ENCODE results near the gene ELN.

Gene ELN

GRCh38 chr7:74014931-74015330 lies 13.0 kb upstream of the ELN start:
- Histone ChIP-seq H3K4me3 (ENCODE audit: low read depth, low read length) (no peak overlapping the region), H3K4me1 (ENCODE audit: control insufficient read depth, insufficient read depth, low read length) (peaks cover 8% of the 10 kb centered on the region; the same call in 1 of the 2 replicates), H3K9ac (ENCODE audit: low read length) (no peak overlapping the region), H3K27me3 (ENCODE audit: control insufficient read depth, insufficient read depth, low read length) (no peaks in the 10 kb centered on the region), H3K36me3 (ENCODE audit: control insufficient read depth, insufficient read depth, low read length) (no peaks in the 10 kb centered on the region), H3K27ac (ENCODE audit: low read depth, low read length) (no peak overlapping the region), H3K9me3 (ENCODE audit: control insufficient read depth, insufficient read depth, low read depth, low read length) (no peaks in the 10 kb centered on the region)

GRCh38 chr7:74015670-74016069 lies 12.3 kb upstream of the ELN start:
- peaks cover 8% of the 10 kb centered on the region; the same call in 1 of the 2 replicates for H3K4me1 ChIP-seq (ENCODE audit: control insufficient read depth, insufficient read depth, low read length)
- no peaks in the 10 kb centered on the region for H3K36me3 ChIP-seq (ENCODE audit: control insufficient read depth, insufficient read depth, low read length)
- H3K9ac ChIP-seq (ENCODE audit: low read length) = no peak overlapping the region
- H3K4me3 ChIP-seq (ENCODE audit: low read depth, low read length) = no peak overlapping the region
- H3K27me3 ChIP-seq (ENCODE audit: control insufficient read depth, insufficient read depth, low read length) = no peaks in the 10 kb centered on the region
- H3K27ac ChIP-seq (ENCODE audit: low read depth, low read length) = no peak overlapping the region
- H3K9me3 ChIP-seq (ENCODE audit: control insufficient read depth, insufficient read depth, low read depth, low read length) = no peaks in the 10 kb centered on the region

- H3K9ac ChIP-seq (ENCODE audit: low read length) = no peak overlapping the region
- H3K4me3 ChIP-seq (ENCODE audit: low read depth, low read length) = no peak overlapping the region
Observed at GRCh38 chr7:74017125-74017524, 10.8 kb upstream of the ELN start.

GRCh38 chr7:74018246-74018895 lies 9.6 kb upstream of the ELN start:
- Histone ChIP-seq H3K27me3 (ENCODE audit: control insufficient read depth, insufficient read depth, low read length) (no peaks in the 10 kb centered on the region), H3K9ac (ENCODE audit: low read length) (no peak overlapping the region), H3K27ac (ENCODE audit: low read depth, low read length) (no peak overlapping the region), H3K4me3 (ENCODE audit: low read depth, low read length) (no peak overlapping the region), H3K9me3 (ENCODE audit: control insufficient read depth, insufficient read depth, low read depth, low read length) (no peaks in the 10 kb centered on the region), H3K36me3 (ENCODE audit: control insufficient read depth, insufficient read depth, low read length) (no peaks in the 10 kb centered on the region), H3K4me1 (ENCODE audit: control insufficient read depth, insufficient read depth, low read length) (peaks cover 17% of the 10 kb centered on the region; the same call in 1 of the 2 replicates)

More at GRCh38 chr7:74017125-74017524, 10.8 kb upstream of the ELN start:
- Histone ChIP-seq H3K4me1 (ENCODE audit: control insufficient read depth, insufficient read depth, low read length) (peaks cover 13% of the 10 kb centered on the region; the same call in 1 of the 2 replicates), H3K27me3 (ENCODE audit: control insufficient read depth, insufficient read depth, low read length) (no peaks in the 10 kb centered on the region), H3K9me3 (ENCODE audit: control insufficient read depth, insufficient read depth, low read depth, low read length) (no peaks in the 10 kb centered on the region), H3K27ac (ENCODE audit: low read depth, low read length) (no peak overlapping the region), H3K36me3 (ENCODE audit: control insufficient read depth, insufficient read depth, low read length) (no peaks in the 10 kb centered on the region)

- H3K27me3 ChIP-seq (ENCODE audit: control insufficient read depth, insufficient read depth, low read length) = no peaks in the 10 kb centered on the region
- H3K4me1 ChIP-seq (ENCODE audit: control insufficient read depth, insufficient read depth, low read length) = peaks cover 17% of the 10 kb centered on the region; the same call in 1 of the 2 replicates
- no peak overlapping the region for H3K9ac ChIP-seq (ENCODE audit: low read length)
- H3K27ac ChIP-seq (ENCODE audit: low read depth, low read length) = no peak overlapping the region
- no peaks in the 10 kb centered on the region for H3K9me3 ChIP-seq (ENCODE audit: control insufficient read depth, insufficient read depth, low read depth, low read length)
- no peaks in the 10 kb centered on the region for H3K36me3 ChIP-seq (ENCODE audit: control insufficient read depth, insufficient read depth, low read length)
- H3K4me3 ChIP-seq (ENCODE audit: low read depth, low read length) = no peak overlapping the region
Observed at GRCh38 chr7:74019149-74019548, 8.8 kb upstream of the ELN start.

- Histone ChIP-seq H3K9me3 (ENCODE audit: control insufficient read depth, insufficient read depth, low read depth, low read length) (no peaks in the 10 kb centered on the region), H3K9ac (ENCODE audit: low read length) (no peak overlapping the region), H3K4me3 (ENCODE audit: low read depth, low read length) (no peak overlapping the region), H3K27ac (ENCODE audit: low read depth, low read length) (no peak overlapping the region), H3K4me1 (ENCODE audit: control insufficient read depth, insufficient read depth, low read length) (peaks cover 17% of the 10 kb centered on the region; the same call in 1 of the 2 replicates), H3K36me3 (ENCODE audit: control insufficient read depth, insufficient read depth, low read length) (no peaks in the 10 kb centered on the region), H3K27me3 (ENCODE audit: control insufficient read depth, insufficient read depth, low read length) (no peaks in the 10 kb centered on the region)
Observed at GRCh38 chr7:74020390-74020789, 7.6 kb upstream of the ELN start.

GRCh38 chr7:74021546-74022320 lies 6.2 kb upstream of the ELN start:
- Histone ChIP-seq H3K27me3 (ENCODE audit: control insufficient read depth, insufficient read depth, low read length) (peaks cover 8% of the 10 kb centered on the region; the same call in 1 of the 2 replicates), H3K36me3 (ENCODE audit: control insufficient read depth, insufficient read depth, low read length) (no peaks in the 10 kb centered on the region), H3K27ac (ENCODE audit: low read depth, low read length) (no peak overlapping the region), H3K9me3 (ENCODE audit: control insufficient read depth, insufficient read depth, low read depth, low read length) (no peaks in the 10 kb centered on the region), H3K9ac (ENCODE audit: low read length) (no peak overlapping the region), H3K4me1 (ENCODE audit: control insufficient read depth, insufficient read depth, low read length) (peaks cover 22% of the 10 kb centered on the region), H3K4me3 (ENCODE audit: low read depth, low read length) (no peak overlapping the region)

GRCh38 chr7:74022507-74022906 lies 5.5 kb upstream of the ELN start:
- no peak overlapping the region for H3K27ac ChIP-seq (ENCODE audit: low read depth, low read length)
- H3K9ac ChIP-seq (ENCODE audit: low read length) = no peak overlapping the region
- H3K4me1 ChIP-seq (ENCODE audit: control insufficient read depth, insufficient read depth, low read length) = peaks cover 26% of the 10 kb centered on the region
- H3K9me3 ChIP-seq (ENCODE audit: control insufficient read depth, insufficient read depth, low read depth, low read length) = no peaks in the 10 kb centered on the region
- H3K36me3 ChIP-seq (ENCODE audit: control insufficient read depth, insufficient read depth, low read length) = no peaks in the 10 kb centered on the region
- peaks cover 8% of the 10 kb centered on the region; the same call in 1 of the 2 replicates for H3K27me3 ChIP-seq (ENCODE audit: control insufficient read depth, insufficient read depth, low read length)
- no peak overlapping the region for H3K4me3 ChIP-seq (ENCODE audit: low read depth, low read length)

- H3K9ac ChIP-seq (ENCODE audit: low read length) = no peak overlapping the region
- no peak overlapping the region for H3K27ac ChIP-seq (ENCODE audit: low read depth, low read length)
- peaks cover 8% of the 10 kb centered on the region; the same call in 1 of the 2 replicates for H3K27me3 ChIP-seq (ENCODE audit: control insufficient read depth, insufficient read depth, low read length)
Observed at GRCh38 chr7:74023092-74023536, 4.9 kb upstream of the ELN start.

GRCh38 chr7:74023786-74024185 lies 4.2 kb upstream of the ELN start:
- Histone ChIP-seq H3K4me1 (ENCODE audit: control insufficient read depth, insufficient read depth, low read length) (peaks cover 36% of the 10 kb centered on the region), H3K36me3 (ENCODE audit: control insufficient read depth, insufficient read depth, low read length) (no peaks in the 10 kb centered on the region), H3K4me3 (ENCODE audit: low read depth, low read length) (no peak overlapping the region), H3K27me3 (ENCODE audit: control insufficient read depth, insufficient read depth, low read length) (peaks cover 9% of the 10 kb centered on the region; the same call in 1 of the 2 replicates), H3K9ac (ENCODE audit: low read length) (no peak overlapping the region), H3K9me3 (ENCODE audit: control insufficient read depth, insufficient read depth, low read depth, low read length) (no peaks in the 10 kb centered on the region), H3K27ac (ENCODE audit: low read depth, low read length) (no peak overlapping the region)

More at GRCh38 chr7:74023092-74023536, 4.9 kb upstream of the ELN start:
- no peaks in the 10 kb centered on the region for H3K9me3 ChIP-seq (ENCODE audit: control insufficient read depth, insufficient read depth, low read depth, low read length)
- no peaks in the 10 kb centered on the region for H3K36me3 ChIP-seq (ENCODE audit: control insufficient read depth, insufficient read depth, low read length)
- peaks cover 30% of the 10 kb centered on the region for H3K4me1 ChIP-seq (ENCODE audit: control insufficient read depth, insufficient read depth, low read length)
- H3K4me3 ChIP-seq (ENCODE audit: low read depth, low read length) = no peak overlapping the region

GRCh38 chr7:74025146-74025545 lies 2.8 kb upstream of the ELN start:
- Histone ChIP-seq H3K9ac (ENCODE audit: low read length) (no peak overlapping the region), H3K36me3 (ENCODE audit: control insufficient read depth, insufficient read depth, low read length) (no peaks in the 10 kb centered on the region), H3K27ac (ENCODE audit: low read depth, low read length) (no peak overlapping the region), H3K9me3 (ENCODE audit: control insufficient read depth, insufficient read depth, low read depth, low read length) (no peaks in the 10 kb centered on the region), H3K4me3 (ENCODE audit: low read depth, low read length) (no peak overlapping the region), H3K27me3 (ENCODE audit: control insufficient read depth, insufficient read depth, low read length) (peaks cover 13% of the 10 kb centered on the region; the same call in 1 of the 2 replicates), H3K4me1 (ENCODE audit: control insufficient read depth, insufficient read depth, low read length) (peaks cover 43% of the 10 kb centered on the region)
